T-helper 1 cell treated with Interleukin-12 subunit alpha and Interleukin-12 subunit beta and Interleukin-4 antibody, amounts not matched to agents 30 μg/mL and 1 μg/mL, for 36 hours (primary cell): ENCODE data around the gene CD46.
"Not testable (repeated sequence)": the region's sequence is repeated elsewhere in the genome, so short reads cannot be mapped to it uniquely, and the experiment has no call there.

ENCODE experiments used
- H3K27ac Mint-ChIP-seq: one replicate; pipeline ENCODE4 v1.8.0; 2021; ENCODE audit warnings: mild to moderate bottlenecking, mixed read lengths
- H3K27me3 Mint-ChIP-seq: one replicate; pipeline ENCODE4 v1.8.0; 2021; ENCODE audit warnings: low read depth, mixed read lengths
- H3K36me3 Mint-ChIP-seq: one replicate; pipeline ENCODE4 v1.8.0; 2021; ENCODE audit warnings: low read depth, mixed read lengths
- H3K4me1 Mint-ChIP-seq: one replicate; pipeline ENCODE4 v1.8.0; 2021; ENCODE audit warnings: low read depth, mixed read lengths
- H3K4me3 Mint-ChIP-seq: one replicate; pipeline ENCODE4 v1.8.0; 2021; ENCODE audit warnings: mild to moderate bottlenecking, moderate library complexity, mixed read lengths
- H3K9me3 Mint-ChIP-seq: one replicate; pipeline ENCODE4 v1.8.0; 2021; ENCODE audit warnings: mixed read lengths

The CD46 gene

DNA sequence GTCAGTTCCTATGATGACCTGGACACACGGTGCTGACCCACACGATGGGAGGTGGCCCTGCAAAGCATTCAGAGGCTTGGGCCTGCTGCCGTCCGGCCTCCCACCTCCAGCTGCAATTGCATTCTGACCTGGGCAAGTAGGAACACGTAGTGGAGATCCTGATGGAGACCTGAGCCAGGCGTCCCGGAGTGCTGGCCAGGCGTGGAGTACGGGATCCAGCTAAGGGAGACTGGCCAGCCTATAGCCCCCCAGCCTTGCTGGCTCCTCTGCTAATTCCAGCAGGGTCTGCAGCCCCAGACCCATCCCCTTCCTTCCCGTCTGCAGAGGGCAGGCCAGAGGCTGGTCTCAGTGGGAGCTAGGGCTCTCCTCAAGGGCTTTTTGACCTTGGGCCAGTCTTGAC lies 11.2 kb downstream of the CD46 start:
- H3K27ac Mint-ChIP-seq: no peak overlapping the region
- peaks cover 5% of the 10 kb centered on the region for H3K4me1 Mint-ChIP-seq
- H3K36me3 Mint-ChIP-seq: peaks cover 67% of the 10 kb centered on the region
- H3K4me3 Mint-ChIP-seq: no peak overlapping the region
- no peaks in the 10 kb centered on the region for H3K9me3 Mint-ChIP-seq
- no peaks in the 10 kb centered on the region for H3K27me3 Mint-ChIP-seq

GRCh38 chr1:207763972-207764371 lies 12.1 kb downstream of the CD46 start:
- Mint-ChIP-seq H3K27ac (peak overlapping the region; percentile 49), H3K4me3 (no peak overlapping the region), H3K36me3 (peaks cover 71% of the 10 kb centered on the region), H3K4me1 (peaks cover 8% of the 10 kb centered on the region), H3K27me3 (no peaks in the 10 kb centered on the region), H3K9me3 (no peaks in the 10 kb centered on the region)

DNA sequence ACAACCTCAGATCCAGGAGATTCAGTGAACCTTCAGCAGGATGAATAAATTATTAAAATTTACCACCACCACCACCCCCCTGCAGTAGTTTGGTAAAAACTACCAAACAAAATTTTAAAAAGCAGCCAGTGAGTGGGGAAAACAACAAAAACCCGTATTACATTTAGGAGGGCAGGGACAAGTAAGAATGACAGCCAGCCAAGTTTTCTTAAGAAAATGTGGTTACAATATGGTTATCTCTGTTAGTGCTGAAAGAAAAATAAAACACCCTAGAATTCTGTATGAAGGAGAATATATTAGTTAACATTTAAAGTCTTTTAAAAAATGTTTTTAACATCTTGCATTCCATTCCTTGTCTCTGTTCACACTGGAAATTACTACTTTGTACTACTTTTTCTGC lies 14.7 kb downstream of the CD46 start:
- Mint-ChIP-seq H3K4me3 (no peak overlapping the region), H3K9me3 (peaks cover 8% of the 10 kb centered on the region), H3K27ac (no peak overlapping the region), H3K27me3 (no peaks in the 10 kb centered on the region), H3K4me1 (peaks cover 8% of the 10 kb centered on the region), H3K36me3 (peaks cover 70% of the 10 kb centered on the region)

GRCh38 chr1:207770514-207770913 lies 18.7 kb downstream of the CD46 start:
- peaks cover 19% of the 10 kb centered on the region for H3K4me1 Mint-ChIP-seq
- H3K27me3 Mint-ChIP-seq, H3K4me3 Mint-ChIP-seq, H3K27ac Mint-ChIP-seq: not testable (repeated sequence)
- peaks cover 14% of the 10 kb centered on the region for H3K9me3 Mint-ChIP-seq
- peaks cover 67% of the 10 kb centered on the region for H3K36me3 Mint-ChIP-seq

DNA sequence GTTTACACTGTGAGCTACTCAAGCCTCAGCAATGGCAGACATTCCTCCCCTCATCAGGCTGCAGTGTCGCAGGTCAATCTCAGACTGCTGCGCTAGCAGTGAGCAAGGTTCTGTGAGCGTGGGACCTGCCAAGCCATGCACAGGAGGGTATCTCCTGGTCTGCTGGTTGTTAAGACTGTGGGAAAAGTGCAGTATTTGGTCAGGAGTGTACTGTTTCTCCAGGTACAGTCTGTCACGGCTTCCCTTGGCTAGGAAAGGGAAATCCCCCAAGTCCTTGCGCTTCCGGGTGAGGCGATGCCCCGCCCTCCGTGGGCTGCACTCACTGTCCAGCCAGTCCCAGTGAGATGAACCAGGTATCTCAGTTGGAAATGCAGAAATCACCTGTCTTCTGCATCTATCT lies 24.2 kb downstream of the CD46 start:
- not testable (repeated sequence) for H3K4me3 Mint-ChIP-seq, H3K27ac Mint-ChIP-seq, H3K27me3 Mint-ChIP-seq
- Mint-ChIP-seq H3K9me3 (peaks cover 14% of the 10 kb centered on the region), H3K36me3 (peaks cover 65% of the 10 kb centered on the region), H3K4me1 (peaks cover 16% of the 10 kb centered on the region)

DNA sequence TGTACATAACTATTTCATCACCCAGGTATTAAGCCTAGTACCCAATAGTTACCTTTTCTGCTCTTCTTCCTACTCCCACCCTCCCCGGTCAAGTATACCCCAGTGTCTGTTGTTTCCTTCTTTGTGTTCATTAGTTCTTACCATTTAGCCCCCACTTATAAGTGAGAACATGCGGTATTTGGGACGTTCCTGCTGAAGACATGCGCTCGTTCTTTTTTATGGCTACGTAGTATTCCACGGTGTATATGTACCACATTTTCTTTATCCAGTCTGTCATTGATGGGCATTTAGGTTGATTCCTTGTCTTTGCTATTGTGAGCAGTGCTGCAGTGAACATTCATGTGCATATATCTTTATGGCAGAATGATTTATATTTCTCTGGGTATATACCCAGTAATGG lies 25.6 kb downstream of the CD46 start:
- H3K4me3 Mint-ChIP-seq, H3K27ac Mint-ChIP-seq, H3K27me3 Mint-ChIP-seq, H3K9me3 Mint-ChIP-seq: not testable (repeated sequence)
- Mint-ChIP-seq H3K4me1 (peaks cover 16% of the 10 kb centered on the region), H3K36me3 (peaks cover 57% of the 10 kb centered on the region)

GRCh38 chr1:207779008-207779407 lies 27.2 kb downstream of the CD46 start:
- Mint-ChIP-seq H3K27ac (no peak overlapping the region), H3K27me3 (no peaks in the 10 kb centered on the region), H3K4me1 (peaks cover 11% of the 10 kb centered on the region), H3K36me3 (peaks cover 51% of the 10 kb centered on the region), H3K9me3 (peaks cover 7% of the 10 kb centered on the region), H3K4me3 (no peak overlapping the region)

- H3K27me3 Mint-ChIP-seq: no peaks in the 10 kb centered on the region
- peaks cover 5% of the 10 kb centered on the region for H3K4me1 Mint-ChIP-seq
- peaks cover 59% of the 10 kb centered on the region for H3K36me3 Mint-ChIP-seq
- no peak overlapping the region for H3K4me3 Mint-ChIP-seq
- H3K27ac Mint-ChIP-seq: no peak overlapping the region
- H3K9me3 Mint-ChIP-seq: peaks cover 8% of the 10 kb centered on the region
Observed at GRCh38 chr1:207781312-207781711, 29.5 kb downstream of the CD46 start.

GRCh38 chr1:207787776-207788175 lies 35.9 kb downstream of the CD46 start:
- H3K36me3 Mint-ChIP-seq: peaks cover 24% of the 10 kb centered on the region

DNA sequence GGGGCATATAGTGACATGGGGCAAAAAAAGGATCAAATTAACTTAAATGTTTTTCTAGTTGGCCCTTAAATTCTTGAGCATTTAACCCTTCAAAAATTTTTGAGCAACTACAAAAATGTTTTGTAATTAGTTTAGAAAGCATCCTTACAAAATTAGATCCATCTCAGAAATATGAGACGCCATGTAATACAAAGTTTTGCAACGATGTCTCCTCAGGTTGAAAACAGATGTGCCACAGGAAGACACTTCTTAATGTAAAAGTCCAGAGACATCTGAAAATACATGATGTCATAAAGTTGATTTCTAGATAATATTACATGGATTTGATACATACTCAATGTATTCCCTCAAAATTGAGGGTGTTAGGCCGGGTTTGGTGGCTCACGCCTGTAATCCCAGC lies 37.5 kb downstream of the CD46 start:
- peaks cover 17% of the 10 kb centered on the region for H3K36me3 Mint-ChIP-seq
- H3K9me3 Mint-ChIP-seq: no peaks in the 10 kb centered on the region
- H3K4me3 Mint-ChIP-seq: no peak overlapping the region
- H3K27me3 Mint-ChIP-seq: no peaks in the 10 kb centered on the region
- peaks cover 1% of the 10 kb centered on the region for H3K4me1 Mint-ChIP-seq
- no peak overlapping the region for H3K27ac Mint-ChIP-seq

More at GRCh38 chr1:207787776-207788175, 35.9 kb downstream of the CD46 start:
- Mint-ChIP-seq H3K4me3 (no peak overlapping the region), H3K27ac (no peak overlapping the region), H3K27me3 (no peaks in the 10 kb centered on the region), H3K4me1 (peaks cover 1% of the 10 kb centered on the region), H3K9me3 (peaks cover 4% of the 10 kb centered on the region)

GRCh38 chr1:207789792-207790787 lies 38.2 kb downstream of the CD46 start:
- Mint-ChIP-seq H3K36me3 (peaks cover 16% of the 10 kb centered on the region), H3K27ac (no peak overlapping the region), H3K27me3 (no peaks in the 10 kb centered on the region), H3K9me3 (no peaks in the 10 kb centered on the region), H3K4me1 (peaks cover 1% of the 10 kb centered on the region), H3K4me3 (no peak overlapping the region)

DNA sequence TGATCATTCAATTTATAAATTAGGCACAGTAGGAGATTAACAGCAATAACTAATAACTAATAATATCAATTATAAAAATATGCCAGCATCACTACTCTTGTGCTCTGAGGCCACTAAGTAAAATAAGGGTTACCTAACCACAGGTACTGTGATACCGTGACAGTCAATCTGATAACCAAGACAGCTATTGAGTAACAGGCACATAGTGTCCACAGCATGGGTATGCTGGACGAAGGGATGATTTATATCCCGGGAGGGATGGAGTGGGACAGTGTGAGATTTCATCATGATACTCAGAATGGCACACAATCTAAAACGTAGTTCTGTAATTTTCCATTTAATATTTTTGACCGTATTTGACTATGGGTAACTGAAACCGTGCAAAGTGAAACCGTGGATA lies 39.4 kb downstream of the CD46 start:
- H3K27me3 Mint-ChIP-seq: no peaks in the 10 kb centered on the region
- H3K4me1 Mint-ChIP-seq: peaks cover 1% of the 10 kb centered on the region
- peaks cover 12% of the 10 kb centered on the region for H3K36me3 Mint-ChIP-seq
- H3K27ac Mint-ChIP-seq: no peak overlapping the region
- no peaks in the 10 kb centered on the region for H3K9me3 Mint-ChIP-seq
- no peak overlapping the region for H3K4me3 Mint-ChIP-seq

- H3K4me3 Mint-ChIP-seq: no peak overlapping the region
- no peak overlapping the region for H3K27ac Mint-ChIP-seq
- H3K9me3 Mint-ChIP-seq: no peaks in the 10 kb centered on the region
- peaks cover 12% of the 10 kb centered on the region for H3K4me1 Mint-ChIP-seq
- peaks cover 12% of the 10 kb centered on the region for H3K36me3 Mint-ChIP-seq
- H3K27me3 Mint-ChIP-seq: no peaks in the 10 kb centered on the region
Observed at GRCh38 chr1:207793327-207793726, 41.5 kb downstream of the CD46 start.

GRCh38 chr1:207794861-207795260 lies 43.0 kb downstream of the CD46 start:
- no peaks in the 10 kb centered on the region for H3K9me3 Mint-ChIP-seq
- H3K36me3 Mint-ChIP-seq: peaks cover 10% of the 10 kb centered on the region
- H3K4me3 Mint-ChIP-seq: no peak overlapping the region
- H3K27ac Mint-ChIP-seq: no peak overlapping the region
- H3K4me1 Mint-ChIP-seq: peaks cover 25% of the 10 kb centered on the region
- H3K27me3 Mint-ChIP-seq: no peaks in the 10 kb centered on the region

- H3K27ac Mint-ChIP-seq: no peak overlapping the region
- H3K27me3 Mint-ChIP-seq: no peaks in the 10 kb centered on the region
- no peak overlapping the region for H3K4me3 Mint-ChIP-seq
- peaks cover 23% of the 10 kb centered on the region for H3K36me3 Mint-ChIP-seq
- peaks cover 38% of the 10 kb centered on the region for H3K4me1 Mint-ChIP-seq
- no peaks in the 10 kb centered on the region for H3K9me3 Mint-ChIP-seq
Observed at GRCh38 chr1:207797229-207797973, 45.5 kb downstream of the CD46 start.
